TTC549 (cell line): Measurements from ENCODE around the gene ANTXR1.
"Not testable (repeated sequence)": the region's sequence is repeated elsewhere in the genome, so short reads cannot be mapped to it uniquely, and the experiment has no call there.

Experiments used
- FAIRE-seq: peaks from 2 replicates; lab custom pipeline; 2012; peaks lifted over from hg19 to GRCh38; lab: Jason Lieb, UNC

The ANTXR1 gene

DNA sequence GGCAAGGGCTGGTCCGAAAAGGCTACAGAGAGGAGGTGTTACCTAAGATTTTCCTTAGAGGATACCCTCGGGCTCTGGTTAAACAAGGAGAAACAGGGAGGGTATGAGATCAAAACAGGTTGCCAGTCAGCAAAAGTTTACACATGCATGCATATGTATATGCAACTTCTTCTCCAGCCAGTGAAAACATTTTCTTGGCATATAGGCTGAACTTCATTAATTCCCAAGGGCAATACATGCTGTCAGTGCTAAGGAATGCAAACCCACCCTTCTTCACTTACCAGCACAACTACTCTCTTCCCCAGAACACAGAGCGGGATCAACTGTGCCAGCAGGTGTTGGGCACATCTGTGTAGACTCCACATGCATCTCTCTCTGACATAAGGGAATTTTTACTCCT lies 198.1 kb downstream of the ANTXR1 start:
- FAIRE-seq, result no peak

DNA sequence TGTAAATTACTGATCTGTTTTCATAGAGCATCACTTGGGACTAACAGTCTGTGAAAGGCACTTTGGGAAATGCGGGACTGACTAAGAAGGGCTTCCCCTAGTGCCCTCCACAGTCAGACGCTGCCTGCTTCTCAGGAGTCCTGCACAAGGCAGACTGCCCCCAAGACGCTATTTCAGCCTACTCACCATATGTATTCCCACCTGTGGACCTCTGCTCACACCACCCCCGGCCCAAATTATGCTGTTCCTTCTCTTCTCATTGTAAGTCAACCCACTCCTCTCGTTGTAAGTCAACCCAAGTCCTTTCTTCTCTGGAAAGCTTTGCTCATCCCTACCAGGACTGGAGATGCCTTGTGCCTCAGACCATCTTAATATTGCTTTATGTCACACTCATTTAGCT lies 198.7 kb downstream of the ANTXR1 start:
- no peak for FAIRE-seq

DNA sequence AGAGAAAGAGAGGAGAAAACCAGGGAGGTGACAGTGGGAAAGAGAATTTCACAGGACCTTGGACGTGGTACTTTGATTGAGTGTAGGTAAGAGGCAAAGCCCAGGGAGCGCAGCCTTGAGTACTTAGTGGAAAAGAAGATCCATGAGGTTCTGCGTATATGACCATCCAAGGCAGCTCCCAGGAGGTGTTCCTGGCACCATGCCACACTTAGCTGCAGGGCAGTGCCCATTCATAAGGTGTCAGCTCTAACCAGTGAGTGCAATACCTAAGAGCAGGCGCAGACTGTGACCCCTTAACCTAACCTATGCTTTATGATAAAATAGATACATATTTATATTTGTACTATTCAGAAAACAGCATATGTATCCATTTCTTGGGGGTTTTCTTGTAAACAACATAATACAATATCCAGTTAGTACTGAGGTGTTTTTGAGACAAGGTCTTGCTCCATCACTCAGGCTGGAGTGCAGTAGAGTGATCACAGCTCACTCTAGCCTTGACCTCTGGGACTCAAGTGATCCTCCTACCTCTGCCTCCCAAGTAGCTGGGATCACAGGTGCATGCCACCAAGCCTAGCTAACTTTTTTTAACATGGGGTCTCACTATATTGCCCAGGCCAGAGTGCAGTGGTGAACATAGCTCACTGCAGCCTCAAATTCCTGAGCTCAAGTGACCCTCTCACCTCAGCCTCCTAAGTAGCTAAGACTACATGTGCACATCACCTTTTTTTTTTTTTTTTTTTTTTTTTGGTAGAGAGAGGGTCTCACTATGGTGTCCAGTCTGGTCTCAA lies 199.5 kb downstream of the ANTXR1 start:
- no peak for FAIRE-seq

DNA sequence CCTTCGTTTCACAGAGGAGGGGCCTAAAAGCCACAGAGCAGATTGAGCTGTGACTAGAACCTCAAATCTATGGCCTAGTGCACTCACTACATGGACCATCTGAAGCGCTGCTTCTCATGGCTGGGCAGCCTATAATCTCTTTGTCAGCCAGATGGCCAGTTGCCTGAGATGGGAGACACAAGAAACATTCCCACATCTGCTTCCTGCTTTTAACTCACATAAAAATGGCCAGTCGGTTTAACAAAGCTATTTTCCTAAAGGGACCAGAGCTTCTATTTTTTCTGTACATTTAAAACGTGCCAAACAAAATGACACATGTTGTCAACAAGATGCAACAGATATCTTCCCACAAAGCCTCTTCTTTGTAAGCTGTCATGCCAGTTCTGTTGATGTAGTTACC lies 200.2 kb downstream of the ANTXR1 start:
- FAIRE-seq, result no peak

DNA sequence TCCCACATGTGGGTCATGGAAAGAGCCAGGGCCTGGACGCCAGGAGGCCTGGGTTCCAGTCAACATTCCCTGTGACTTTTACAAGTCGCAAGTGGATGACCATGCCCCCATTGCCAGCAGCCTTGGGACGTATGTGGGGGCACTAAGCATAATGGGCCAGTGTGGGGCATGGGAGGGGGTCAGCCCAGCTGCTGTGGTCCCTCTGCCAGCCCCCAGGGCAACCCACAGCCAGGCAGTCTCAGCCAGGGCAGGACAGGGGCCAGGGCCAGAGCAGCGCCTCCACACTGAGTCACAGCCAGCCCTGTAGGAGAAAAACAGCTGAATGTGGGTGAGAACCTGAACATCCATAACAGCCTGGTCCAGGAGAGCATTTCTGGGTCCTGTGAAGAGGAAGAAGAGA lies 200.8 kb downstream of the ANTXR1 start:
- no peak for FAIRE-seq

DNA sequence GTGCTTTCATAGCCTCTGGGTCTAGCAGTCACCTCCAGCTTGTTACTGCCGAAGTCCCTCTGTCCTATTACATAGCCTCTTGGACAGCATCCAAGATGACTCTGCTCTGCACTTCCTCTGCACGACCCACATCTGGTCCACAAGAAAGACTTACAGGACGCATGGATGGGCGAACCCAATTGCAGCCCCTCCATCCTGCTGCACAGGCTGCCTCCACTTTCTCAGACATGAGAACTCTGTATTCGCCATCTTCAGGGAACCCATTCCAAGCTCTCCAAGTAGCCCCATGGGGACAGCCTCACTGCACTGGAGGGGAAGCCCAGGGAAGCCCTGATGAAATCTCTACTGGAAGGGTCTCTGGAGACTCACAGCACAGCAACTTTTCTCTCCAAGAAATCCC lies 201.9 kb downstream of the ANTXR1 start:
- FAIRE-seq, result no peak

DNA sequence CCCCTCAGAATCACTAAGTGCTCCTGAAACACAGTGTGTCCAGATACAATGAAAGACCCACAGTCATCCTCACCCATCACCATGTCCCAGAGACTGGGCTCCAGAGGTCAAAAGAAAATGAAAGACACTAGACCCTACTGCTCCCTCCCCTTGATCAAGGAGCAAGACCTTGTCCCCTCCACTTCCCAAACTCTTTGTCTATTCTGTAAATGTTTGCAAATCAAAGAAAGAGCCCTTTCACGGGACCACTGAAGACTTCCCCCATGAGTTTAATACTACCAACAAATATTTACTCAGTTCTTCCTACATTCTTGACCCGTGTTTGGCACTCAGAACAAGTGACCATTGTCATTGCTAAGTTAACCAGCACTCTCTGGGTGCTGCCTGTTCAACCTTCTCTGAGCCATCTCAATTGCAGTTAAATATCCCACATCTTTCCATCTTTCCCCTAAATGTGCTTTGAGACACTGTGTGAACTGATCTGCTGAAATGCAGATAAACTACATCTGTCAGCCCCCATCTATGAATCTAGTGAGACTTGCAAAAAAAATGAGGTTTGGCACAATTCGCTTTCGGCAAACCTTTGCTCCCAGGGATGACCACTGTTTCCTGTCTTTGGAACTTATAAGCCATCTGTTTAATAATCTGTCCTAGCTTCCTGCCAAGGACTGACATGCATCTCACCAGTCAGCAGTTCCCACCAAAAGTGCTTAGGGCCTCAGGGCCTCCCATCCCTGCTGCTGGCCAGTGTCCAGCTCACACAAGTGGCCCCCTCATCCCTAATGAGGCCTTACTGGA lies 203.8 kb downstream of the ANTXR1 start:
- FAIRE-seq, result no peak

DNA sequence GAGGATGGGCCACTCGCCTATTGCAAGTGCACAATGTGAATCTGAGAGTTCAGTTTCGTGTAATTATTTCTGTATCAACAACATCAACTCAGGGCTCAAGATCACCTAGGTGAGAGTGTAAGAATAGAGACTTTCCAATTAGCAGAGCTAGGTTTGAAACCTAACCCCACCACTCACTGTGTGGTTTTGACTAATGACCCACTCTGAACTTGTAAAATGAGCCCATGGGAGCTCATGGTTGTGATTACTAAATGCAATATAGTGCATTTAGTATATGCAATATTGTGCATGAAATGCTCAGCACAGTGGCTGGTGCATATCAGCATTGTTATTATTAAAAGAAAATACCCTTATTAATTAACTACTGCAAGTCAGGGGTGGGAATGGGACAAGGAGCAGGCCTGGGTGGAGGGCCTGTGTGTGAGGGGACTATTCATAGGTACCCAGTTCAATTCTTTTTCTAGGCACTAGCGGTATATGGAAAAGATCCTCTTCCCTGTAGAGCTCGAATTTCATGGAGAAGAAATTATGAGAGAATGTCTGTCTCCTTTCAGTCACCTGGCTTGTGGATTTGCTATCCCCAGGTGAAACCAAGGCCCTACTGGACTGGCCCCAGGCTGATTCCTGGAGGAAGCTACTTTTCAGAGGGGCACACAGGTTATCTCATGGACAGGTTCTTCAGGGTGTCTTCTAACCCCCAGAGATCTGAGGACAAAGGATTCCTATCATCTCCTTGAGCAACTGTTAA lies 204.5 kb downstream of the ANTXR1 start:
- FAIRE-seq, result no peak

DNA sequence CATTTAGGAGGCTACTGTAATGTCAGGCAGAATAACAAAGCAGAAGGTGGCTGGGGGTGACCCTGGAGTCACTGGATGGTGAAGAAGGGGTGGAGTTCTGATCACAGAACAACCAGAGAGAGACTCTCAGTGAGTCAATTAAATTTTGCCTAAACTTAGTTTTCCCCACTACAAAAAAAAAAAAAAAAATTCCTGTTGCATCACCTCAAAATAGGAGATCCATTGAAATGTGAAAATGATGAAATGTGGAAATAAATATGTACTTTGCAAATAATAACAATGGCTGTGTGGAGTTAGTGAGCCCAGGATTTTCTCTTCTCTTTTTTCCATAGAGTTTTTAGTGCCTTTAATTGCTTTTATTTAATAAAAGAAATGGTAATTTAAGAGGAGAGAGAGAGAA lies 208.5 kb downstream of the ANTXR1 start:
- no peak for FAIRE-seq

DNA sequence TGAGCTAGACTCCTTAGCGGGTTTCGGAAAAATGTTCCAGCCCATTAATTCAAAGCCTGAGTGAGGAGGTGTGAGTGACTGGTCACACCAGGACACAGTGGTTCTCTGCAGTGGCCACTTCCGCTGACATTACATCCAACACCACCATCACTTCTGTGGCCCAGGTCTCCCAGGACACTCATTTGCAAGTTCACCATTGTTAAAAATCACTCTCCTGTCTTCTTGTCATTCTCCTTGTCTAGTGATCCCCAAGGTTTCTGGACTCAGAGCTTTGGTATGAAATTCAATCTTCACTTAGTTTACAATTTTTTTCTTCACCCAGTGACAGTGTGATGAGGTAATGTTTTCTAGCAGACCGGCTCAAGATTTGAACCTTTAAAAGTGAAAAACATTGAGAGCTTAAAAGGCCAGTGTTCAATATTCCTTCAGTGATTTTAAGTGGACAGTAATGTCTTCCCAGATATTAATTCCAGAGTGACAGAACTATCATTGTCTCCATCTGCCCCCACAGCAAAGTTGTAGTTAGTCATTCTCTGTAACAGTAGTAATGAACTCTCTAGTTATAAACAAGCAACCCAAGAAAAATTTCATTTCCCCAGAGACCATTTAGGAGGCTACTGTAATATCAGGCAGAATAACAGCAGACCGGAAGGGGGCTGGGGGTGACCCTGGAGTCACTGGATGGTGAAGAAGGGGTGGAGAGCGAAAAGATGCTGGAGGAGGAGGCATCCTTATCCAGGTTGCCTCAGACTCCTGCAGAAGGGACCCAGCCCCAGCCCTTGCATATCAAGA lies 209.2 kb downstream of the ANTXR1 start:
- FAIRE-seq, result no peak

DNA sequence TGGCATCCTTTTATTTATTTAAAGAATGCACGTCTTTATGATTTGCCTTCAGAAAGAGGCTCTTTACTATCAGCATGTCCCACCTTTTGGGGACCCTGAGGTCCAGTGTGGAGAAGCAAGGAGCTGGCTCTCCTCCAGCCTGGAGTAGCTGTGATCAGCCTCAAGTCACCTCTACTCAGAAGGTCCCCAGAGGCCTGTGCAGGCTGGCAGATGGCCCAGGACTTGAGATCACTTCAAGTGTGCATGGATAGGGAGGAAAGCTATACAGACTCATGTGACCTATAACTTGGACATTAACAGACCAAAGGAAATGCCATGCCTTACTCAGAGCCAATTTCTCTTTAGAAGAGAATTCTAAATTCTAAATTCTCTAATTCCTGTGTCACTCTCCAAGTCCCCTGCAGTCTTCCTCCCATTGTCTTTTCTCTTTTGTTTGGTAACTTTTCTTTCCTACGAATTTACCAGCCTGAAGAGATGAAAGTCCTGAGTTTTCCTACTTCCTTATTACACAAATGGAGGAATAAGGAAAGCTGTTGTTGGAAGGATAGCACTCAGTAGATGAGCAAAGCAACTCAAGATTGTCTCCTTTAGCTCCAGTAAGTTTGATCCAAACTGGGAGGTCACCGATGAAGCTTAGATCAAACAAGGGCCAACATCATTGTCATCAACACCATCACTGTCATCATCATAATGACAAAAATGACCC lies 210.1 kb downstream of the ANTXR1 start:
- FAIRE-seq, result no peak

DNA sequence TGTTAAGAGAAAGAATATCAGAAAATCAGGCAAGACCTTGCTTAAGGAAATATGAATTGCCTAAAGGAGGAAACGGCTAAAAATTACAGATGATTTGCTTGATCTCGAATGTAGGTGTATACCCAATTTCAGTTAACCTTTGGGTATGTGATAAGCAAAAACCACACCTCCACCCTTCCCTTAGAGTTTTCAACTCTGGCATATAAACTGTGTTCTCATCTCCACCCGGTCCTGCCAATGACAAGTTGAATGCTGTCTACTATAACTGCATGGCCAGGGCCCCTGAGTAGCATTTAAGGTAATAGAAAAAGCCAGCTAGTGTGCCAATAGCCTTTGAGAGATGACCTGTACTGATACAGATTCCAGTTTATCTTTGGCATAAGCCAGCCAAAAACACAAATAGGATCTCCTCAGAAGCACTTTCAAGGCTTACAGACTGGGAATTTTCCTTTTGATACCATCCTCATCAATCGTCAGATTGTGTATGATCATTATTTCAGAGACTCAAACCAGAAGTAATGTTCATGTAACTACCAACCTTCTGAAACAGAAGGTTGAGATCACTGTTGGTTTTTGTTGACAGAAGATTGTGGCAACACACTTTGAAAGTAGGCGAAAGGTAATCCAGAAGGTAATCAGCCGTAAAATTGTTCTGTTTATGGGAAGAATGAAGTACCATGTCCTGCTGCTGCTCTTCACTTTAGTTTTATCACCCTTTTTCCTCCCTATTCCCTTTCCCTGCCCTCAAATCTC lies 211.0 kb downstream of the ANTXR1 start:
- FAIRE-seq, result no peak

DNA sequence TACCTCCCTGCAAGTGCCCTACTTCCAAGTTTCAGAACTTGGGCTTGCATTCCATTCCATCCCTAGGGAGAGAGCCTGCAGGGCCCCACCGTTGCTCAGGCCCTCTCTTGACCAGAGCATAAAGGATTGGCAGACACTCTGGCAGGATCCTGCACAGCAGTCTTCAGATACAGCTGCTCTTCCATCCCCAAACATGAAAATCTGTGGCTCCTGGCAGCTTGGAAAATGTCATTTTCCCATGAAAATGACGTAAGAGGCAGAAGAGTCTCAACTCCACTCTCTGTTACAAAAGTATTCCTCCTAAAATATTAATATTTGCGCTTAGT lies 211.5 kb downstream of the ANTXR1 start:
- no peak for FAIRE-seq

DNA sequence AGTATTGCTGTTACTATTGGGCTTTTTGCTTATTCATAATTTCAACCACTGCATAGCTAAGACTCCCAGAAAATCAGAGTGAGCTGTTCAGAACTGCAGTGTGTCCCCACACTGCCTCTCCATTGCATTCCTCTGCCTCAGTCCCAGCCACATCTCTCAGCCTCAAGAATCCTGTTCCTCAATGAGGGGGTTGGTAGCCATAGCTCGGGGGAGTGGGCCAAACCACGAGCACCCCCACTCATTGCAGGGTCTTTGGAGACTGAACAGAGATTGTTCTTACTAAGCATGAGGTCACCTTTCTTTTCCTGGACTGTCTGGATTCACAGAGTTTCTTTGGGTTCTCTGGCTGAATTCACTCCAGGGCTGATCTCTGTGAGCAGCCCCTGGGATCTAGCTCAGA lies 213.0 kb downstream of the ANTXR1 start:
- no peak for FAIRE-seq

DNA sequence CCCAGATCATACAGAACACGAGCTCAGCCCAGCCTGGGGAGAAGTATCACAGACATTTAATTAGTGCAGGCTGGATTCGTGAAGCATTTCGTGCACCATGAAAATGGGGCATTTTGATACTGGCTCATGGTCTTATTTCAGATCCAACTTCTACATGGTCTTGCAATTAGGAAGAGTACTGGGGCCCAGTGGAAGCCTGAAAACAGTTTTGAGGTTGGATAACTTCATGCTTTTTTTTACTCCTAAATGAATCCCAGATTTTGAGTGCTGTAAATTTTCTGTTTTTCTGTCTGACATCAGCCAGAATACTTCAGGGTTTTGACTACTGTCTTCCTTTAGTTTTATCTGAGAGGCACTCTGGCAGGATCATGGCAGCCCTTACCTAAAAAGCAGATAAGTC lies 213.9 kb downstream of the ANTXR1 start:
- no peak for FAIRE-seq

DNA sequence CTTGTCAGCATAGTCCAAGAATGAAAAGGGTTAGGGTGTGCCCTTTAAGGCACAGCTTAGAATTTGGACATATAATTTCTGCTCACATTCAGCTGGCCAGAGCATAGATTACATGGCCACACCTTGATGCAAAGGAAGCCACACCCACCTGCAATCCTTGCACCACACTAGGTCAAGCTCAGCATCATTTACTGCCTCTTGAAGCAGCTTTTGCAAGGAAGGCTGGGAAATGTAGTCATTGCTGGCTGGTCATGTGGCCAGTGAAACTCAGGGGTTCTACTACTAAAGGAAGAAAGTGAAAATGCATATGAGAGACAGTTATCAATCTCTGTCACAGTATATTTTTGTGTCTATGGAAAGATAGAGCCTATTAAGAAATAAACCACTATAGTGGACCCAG lies 214.7 kb downstream of the ANTXR1 start:
- FAIRE-seq, result no peak

DNA sequence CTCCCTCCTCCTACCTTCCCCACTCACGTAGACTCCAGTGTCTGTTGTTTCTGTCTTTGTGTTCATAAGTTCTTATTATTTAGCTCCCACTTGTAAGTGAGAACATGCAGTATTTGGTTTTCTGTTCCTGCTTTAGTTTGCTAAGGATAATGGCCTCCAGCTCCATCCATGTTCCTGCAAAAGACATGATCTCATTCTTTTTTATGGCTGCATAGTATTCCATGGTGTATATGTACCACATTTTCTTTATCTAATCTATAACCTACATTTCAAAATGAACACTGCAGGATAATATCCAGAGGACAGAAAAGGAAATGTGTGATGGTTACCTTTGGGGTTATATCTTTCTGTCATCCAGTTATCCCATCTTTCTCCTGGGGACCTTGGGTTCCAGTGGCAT lies 218.0 kb downstream of the ANTXR1 start:
- FAIRE-seq, result not testable (repeated sequence)

DNA sequence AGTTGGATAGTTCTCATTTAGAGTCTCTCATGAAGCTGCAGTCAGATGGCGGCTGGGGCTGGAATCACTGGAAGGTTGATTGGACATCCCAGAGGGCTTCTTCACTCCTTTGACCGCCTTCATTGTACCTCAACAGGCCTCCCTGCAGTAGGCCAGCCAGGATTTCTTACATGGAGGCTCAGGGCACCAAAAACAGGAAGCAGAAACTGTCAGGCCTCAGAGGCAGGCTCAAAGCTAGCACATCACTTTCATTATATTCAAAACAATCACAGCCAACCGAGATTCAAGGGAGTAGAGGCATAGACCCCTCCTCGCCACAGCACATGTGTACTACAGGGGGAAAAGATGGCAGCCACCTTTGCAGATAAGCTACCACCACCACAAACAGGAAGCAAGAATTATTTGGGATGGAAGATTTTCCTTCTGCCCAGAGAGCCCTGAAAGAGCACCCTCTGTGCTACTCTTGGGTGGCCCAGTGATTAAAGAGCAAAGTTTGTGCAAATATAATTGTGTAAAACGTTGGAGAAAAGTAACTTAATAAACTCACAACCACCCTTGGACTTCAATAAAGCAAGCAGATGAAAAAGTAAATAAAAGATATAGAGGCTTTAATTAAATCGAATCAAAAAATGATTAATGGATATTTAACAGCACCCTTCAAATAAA lies 218.8 kb downstream of the ANTXR1 start:
- no peak for FAIRE-seq

DNA sequence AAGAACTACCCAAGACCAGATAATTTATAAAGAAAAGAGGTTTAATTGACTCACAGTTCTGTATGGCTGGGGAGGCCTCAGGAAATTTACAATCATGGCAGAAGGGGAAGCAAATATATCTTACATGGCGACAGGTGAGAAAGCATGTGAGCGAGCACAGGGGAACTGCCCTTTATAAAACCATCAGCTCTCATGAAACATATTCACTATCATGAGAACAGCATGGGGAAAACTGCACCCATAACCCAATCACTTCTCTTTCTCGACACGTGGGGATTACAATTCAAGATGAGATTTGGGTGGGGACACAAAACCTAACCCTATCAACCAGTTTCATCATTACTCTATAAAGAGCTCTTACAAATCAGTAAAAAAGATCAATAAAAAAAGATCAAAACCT lies 222.9 kb downstream of the ANTXR1 start:
- FAIRE-seq, result not testable (repeated sequence)

DNA sequence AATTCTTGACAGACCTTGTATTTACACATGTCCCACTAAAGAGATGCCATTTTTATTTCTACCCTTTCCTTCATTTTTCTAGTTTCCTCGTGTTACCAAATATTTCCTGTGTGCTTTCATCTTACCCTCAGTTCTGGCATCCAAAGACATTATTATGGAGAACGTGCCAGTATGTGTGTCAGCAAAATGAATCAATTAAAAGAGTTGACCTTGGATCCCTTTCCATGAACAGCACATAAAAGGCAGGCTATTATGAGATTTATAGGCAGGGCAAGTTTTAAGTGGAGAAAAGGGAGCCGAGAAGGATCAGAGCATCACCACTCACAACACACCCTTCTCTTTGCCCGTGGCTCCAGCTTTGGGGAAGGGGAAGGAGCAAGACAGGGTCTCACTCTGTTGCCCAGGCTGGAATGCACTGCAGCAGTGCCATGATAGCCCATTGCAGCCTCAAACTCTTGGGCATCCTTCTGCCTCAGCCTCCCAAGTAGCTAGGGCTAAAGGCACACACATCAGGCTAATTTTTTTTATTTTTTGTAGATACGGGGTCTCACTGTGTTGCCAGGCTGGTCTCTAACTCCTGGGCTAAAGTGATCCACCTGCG lies 224.2 kb downstream of the ANTXR1 start:
- no peak for FAIRE-seq
